ENCODE results near the gene NAT9. TPM values are rescaled to one million over a fixed set of nuclear protein-coding genes. Genes with fewer than 3 reads are reported as not detected.

NAT9 gene, protein sequence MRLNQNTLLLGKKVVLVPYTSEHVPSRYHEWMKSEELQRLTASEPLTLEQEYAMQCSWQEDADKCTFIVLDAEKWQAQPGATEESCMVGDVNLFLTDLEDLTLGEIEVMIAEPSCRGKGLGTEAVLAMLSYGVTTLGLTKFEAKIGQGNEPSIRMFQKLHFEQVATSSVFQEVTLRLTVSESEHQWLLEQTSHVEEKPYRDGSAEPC
- total RNA-seq: 44.8 and 45.8 TPM in 2 replicates
- polyA plus RNA-seq: 37.2 and 39.3 TPM in 2 replicates
- polyA plus RNA-seq (2011; cell fraction: cytosol; rRNA removed): 32.6 and 39.8 TPM in 2 replicates
- polyA plus RNA-seq (2011; cell fraction: nucleus; rRNA removed): 230 and 239 TPM in 2 replicates
- polyA plus RNA-seq (2012): 45.3 and 53.6 TPM in 2 replicates
- 44.8 and 46.5 TPM in 2 replicates for polyA minus RNA-seq
- 3.6 TPM for polyA minus RNA-seq (2011; cell fraction: cytosol; rRNA and poly(A)+ RNA removed)
- polyA minus RNA-seq (2011; cell fraction: nucleus; rRNA and poly(A)+ RNA removed): 32.7 and 34.2 TPM in 2 replicates
- Bru-seq, nascent RNA: percentile 66 among the genes with signal in this experiment
- BruChase-seq, experiment 1, labeled RNA remaining after a 6-hour chase: percentile 73 among the genes with signal in this experiment
- percentile 79 among the genes with signal in this experiment for BruChase-seq, experiment 2, labeled RNA remaining after a 2-hour chase
- long read RNA-seq, transcript NAT9-201 (7 exons, 1,875 nt): minor isoform, 16 of 129 reads
- long read RNA-seq, transcript NAT9-225 (6 exons, 1,993 nt): minor isoform, 7 of 129 reads
- long read RNA-seq, transcript NAT9-210 (7 exons, 1,860 nt): major isoform, 31 of 129 reads
- long read RNA-seq, partial matches to known transcripts: 8 of 129 reads
- long read RNA-seq, other reads (novel, unspliced or antisense): 60 of 129 reads

DNA sequence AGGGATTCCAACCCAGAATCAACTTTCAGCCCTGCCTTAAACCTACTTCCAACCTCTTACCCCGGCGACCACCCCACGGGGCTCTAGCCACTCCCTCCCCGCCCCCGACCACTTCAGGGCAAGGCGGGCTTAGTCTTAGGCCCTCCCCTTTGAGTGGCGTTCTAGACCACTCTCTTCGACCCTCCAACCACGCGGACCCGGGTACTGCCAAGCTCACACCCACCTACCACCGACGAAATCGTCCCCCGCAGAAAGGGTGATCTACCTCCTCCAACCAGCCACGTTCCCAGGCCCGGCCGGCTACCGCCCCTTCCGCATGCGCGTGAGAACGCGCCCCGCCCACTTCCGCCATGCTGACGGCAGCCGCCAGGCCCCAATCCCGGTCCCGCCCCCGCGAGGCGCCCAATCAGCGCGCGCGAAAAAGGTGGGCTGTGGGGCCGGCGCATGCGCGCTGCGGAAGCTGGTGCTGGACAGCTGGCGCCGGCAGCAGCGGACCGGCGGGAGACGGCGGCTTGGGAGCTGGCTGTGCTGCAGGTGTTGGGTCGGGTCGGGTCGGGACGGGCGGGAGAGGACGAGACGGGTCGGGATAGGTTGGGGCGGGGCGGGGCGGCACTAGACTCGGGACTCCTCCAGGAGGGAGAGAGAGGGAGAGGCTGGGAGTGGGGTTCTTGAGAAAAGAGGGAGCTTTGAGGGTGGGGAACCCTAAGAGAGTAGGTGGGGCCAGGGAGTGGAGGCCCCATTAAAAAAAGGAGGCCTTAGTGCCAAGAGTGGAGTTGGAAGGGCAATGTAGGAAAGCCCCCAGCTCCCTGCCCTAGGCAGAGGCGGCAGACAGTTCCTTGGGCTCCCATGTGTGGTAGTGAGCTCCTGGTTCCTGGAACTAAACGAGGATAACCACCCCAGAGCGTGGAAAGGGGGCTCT lies at the start of gene NAT9:
TSS of gene NAT9 (minus strand) at position 302 of the 919 bp plus-strand sequence. CDS start 647 bp downstream, outside the sequence.
- H4K20me1 ChIP-seq (replicated peaks; ENCODE audit: control insufficient read depth, extremely low read depth, insufficient read depth, low read length): no peaks in the 10 kb centered on the region
- peak within 1 kb of the TSS; percentile 45 for H2AFZ ChIP-seq (ENCODE audit: low read depth, low read length)
- DNase-seq (ENCODE audit: low read depth, low spot score) (peak; percentile 98), FAIRE-seq (peak; percentile 99)
- dilution Hi-C loops (cut with MboI; ENCODE audit: extremely low pct_ligation_motif_present, low sequenced_read_pairs) (no loop called here), intact Hi-C loops (cut with micrococcal nuclease) (loop anchor here (1.0 to 5.0 kb wide), 2 partner anchors 28 to 96 kb away; partner anchors contain the start of genes FDXR and NHERF1)
- H3K9ac ChIP-seq (replicated peaks; ENCODE audit: extremely low read depth, insufficient read depth, low read length): peak within 1 kb of the TSS; percentile 72
- H3K27ac ChIP-seq (ENCODE audit: insufficient read depth, low read depth, low read length): peak within 1 kb of the TSS; percentile 65
- peaks cover 7% of the 10 kb centered on the region for H3K4me1 ChIP-seq (ENCODE audit: control insufficient read depth, extremely low read depth, insufficient read depth, low read length)
- H3K4me3 ChIP-seq (replicated peaks in 1 of 3; ENCODE audit: insufficient read depth in 1 of 3, low read depth in 1 of 3, low read length in 3 of 3): peak within 1 kb of the TSS; percentile 49 to 85 (median 75)
- H3K9me3 ChIP-seq (replicated peaks; ENCODE audit: control insufficient read depth, insufficient read depth, low read length): no peaks in the 10 kb centered on the region
- peaks cover 21% of the 10 kb centered on the region for H3K79me2 ChIP-seq (ENCODE audit: control insufficient read depth, insufficient read depth, low read length)
- H3K4me2 ChIP-seq (ENCODE audit: insufficient read depth, low read length): peak within 1 kb of the TSS; percentile 88
- POLR2A ChIA-PET: interaction anchor here (0.6 to 1.5 kb wide), 6 partner anchors 19 to 570 kb away, joined by 3 to 10 read pairs (median 4); partner anchors contain the start of gene FDXR
- TF ChIP-seq MAX (IDR thresholded peaks at IDR 0.05; ENCODE audit: insufficient read depth, insufficient read length) (peak; percentile 67), POLR2AphosphoS5 (IDR thresholded peaks at IDR 0.05; ENCODE audit: insufficient read depth, low read depth, low read length) (peak; percentile 67), CTCF (IDR thresholded peaks at IDR 0.05; ENCODE audit: extremely low read depth in 1 of 2, insufficient read depth in 1 of 2, low read depth in 1 of 2, low read length in 2 of 2) (no peak), POLR2A (IDR thresholded peaks at IDR 0.05; ENCODE audit: low read depth, low read length) (peak; percentile 47), JUN (IDR thresholded peaks at IDR 0.05; ENCODE audit: borderline replicate concordance, insufficient read depth, insufficient read length, low read depth) (no peak), MYC (IDR thresholded peaks at IDR 0.05; ENCODE audit: low read depth, low read length) (peak; percentile 82)
- BruUV-seq (replicated peaks): no TSS peak
- CTCF ChIA-PET: interaction anchor here (0.7 to 5.5 kb wide), 10 partner anchors 9 to 119 kb away, joined by 3 to 30 read pairs (median 6); partner anchors contain the start of gene GRIN2C
- H3K36me3 ChIP-seq (ENCODE audit: control insufficient read depth in 2 of 2, extremely low read depth in 1 of 2, insufficient read depth in 2 of 2, low read length in 2 of 2): peaks cover 0 to 22% of the 10 kb centered on the region in 2 experiments
- H3K27me3 ChIP-seq (ENCODE audit: control insufficient read depth in 2 of 2, insufficient read depth in 2 of 2, low read length in 2 of 2): no peaks in the 10 kb centered on the region
- no peaks in the 10 kb centered on the region for H3K9me1 ChIP-seq (replicated peaks; ENCODE audit: control insufficient read depth, extremely low read depth, insufficient read depth, low read length)

Measured in endothelial cell of umbilical vein (primary cell).